ENCODE measurements around the gene RNF212B. TPM values are rescaled to one million over a fixed set of nuclear protein-coding genes. Genes with fewer than 3 reads are reported as not detected.

Gene RNF212B
- total and polyA plus RNA-seq, 2 of the 13 experiments (the other 11 are each of a cell fraction or from before 2014, with no cell fraction given) = 0.05 TPM; not detected in 1

DNA sequence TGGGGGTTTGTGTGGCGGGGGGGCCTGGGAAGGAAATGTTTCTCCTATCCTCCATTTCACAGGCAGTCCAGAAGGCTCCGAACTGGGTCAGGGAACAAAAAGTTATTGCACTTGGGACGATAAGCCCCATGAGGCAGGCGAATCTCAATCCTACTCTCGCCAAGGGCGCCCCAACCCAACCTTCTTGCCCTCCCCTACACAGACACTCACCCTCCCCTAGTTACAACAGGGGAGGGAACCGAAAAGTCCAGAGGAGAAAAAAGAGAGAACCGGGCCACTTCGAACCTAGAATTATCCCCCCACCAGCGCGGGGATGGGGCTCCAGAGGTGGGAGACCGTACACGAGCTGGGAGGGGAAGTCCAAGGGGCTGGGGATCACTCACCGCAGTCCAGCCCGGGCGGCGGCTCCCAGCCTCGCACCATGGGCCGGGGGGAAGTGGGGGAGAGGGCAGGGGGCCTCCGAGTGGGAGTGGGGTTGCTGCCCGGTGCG is 47.8 kb downstream of the RNF212B start (continued):
- TF ChIP-seq MBD4 (IDR thresholded peaks at IDR 0.05; ENCODE audit: borderline replicate concordance, low read length) (no peak), ZNF556 (CRISPR knock-in tag; IDR thresholded peaks at IDR 0.05; ENCODE audit: borderline replicate concordance) (no peak), MXI1 (IDR thresholded peaks at IDR 0.05; ENCODE audit: borderline replicate concordance, low read depth, low read length) (no peak)

DNA sequence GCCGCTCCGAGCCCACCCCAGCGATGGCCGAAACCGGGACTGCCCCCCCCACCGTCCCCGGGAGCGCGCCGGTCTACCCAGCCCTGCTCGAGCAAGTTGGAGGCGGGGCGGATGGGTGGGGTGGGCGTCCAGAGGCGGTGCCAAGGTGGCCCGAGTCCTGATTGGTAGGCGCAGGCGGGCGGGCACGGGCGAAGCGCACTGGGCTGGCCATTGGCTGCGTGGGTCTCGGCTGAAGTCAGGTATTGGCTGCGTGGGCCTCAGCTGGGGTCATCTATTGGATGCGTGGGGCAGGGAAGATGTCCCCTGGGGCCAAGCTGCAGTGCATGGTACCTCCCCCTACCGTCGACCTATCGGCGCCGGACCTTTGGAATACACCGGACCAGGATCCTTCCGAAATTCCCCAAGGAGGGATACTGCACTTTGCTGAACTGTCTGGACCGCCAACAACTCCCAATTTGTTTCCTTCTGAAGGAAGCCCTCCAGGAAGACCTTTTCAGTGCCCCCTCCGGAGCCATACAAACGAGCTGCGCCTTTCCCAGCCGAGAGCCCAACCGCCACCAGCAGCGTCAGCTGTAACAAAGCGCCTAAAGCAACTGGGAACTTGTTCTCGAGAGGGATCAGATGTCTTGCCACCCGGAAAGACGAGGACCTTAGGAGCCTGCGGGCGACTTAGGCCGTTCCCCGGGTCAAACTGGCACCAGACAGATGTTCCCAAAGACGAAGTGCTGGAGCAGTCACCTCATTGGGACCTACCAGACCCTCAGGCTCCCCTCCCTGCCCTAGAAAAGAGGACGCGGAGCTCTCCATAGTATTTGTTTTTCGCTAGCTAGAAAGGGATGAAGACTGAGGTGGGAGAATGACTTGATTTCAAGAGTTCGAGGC is 48.5 kb downstream of the RNF212B start, which contains the start of gene HOMEZ:
TSS of gene HOMEZ (minus strand) at position 113 of the 882 bp plus-strand sequence. CDS start 180 bp downstream, outside the sequence.
- POLR2A ChIA-PET = interaction anchor here (0.6 to 9.2 kb wide), 30 partner anchors 8 to 956 kb away, joined by 3 to 165 read pairs (median 6); partner anchors contain the start of genes ACIN1, AJUBA, BCL2L2 and C14orf119
- Histone ChIP-seq H3K27ac (ENCODE audit: extremely low read length, insufficient read depth, low read length) (peak within 1 kb of the TSS; percentile 83), H2AFZ (ENCODE audit: low read length) (peak within 1 kb of the TSS; percentile 81), H3K4me3 (replicated peaks in 1 of 3; ENCODE audit: insufficient read depth in 1 of 3, low read depth in 2 of 3, low read length in 3 of 3) (peak within 1 kb of the TSS; percentile 83 to 96 (median 83)), H3K9ac (ENCODE audit: insufficient read depth, low read depth, low read length) (peak within 1 kb of the TSS; percentile 85), H3K36me3 (replicated peaks in 1 of 2; ENCODE audit: control insufficient read depth in 1 of 2, insufficient read depth in 2 of 2, low read length in 2 of 2) (peaks cover 2 to 5% of the 10 kb centered on the region in 2 experiments; a peak in 1 of 5 replicates), H3K27me3 (ENCODE audit: control insufficient read depth in 1 of 2, insufficient read depth in 2 of 2, low read length in 2 of 2) (no peaks in the 10 kb centered on the region; a peak in 1 of 5 replicates), H4K20me1 (ENCODE audit: insufficient read depth, low read length) (no peaks in the 10 kb centered on the region), H3K4me1 (ENCODE audit: insufficient read depth, low read length) (peaks cover 26% of the 10 kb centered on the region), H3K79me2 (ENCODE audit: insufficient read depth, low read length) (peaks cover 19% of the 10 kb centered on the region), H3K9me3 (ENCODE audit: low read length) (no peaks in the 10 kb centered on the region), H3K4me2 (ENCODE audit: low read depth, low read length) (peak within 1 kb of the TSS; percentile 93)
- TSS peak; percentile 96 for BruUV-seq (replicated peaks)
- in situ Hi-C loops (cut with HindIII; ENCODE audit: extremely low pct_ligation_motif_present, low pct_unique_long_range_greater_than_20kb) (no loop called here), intact Hi-C loops (cut with micrococcal nuclease; ENCODE audit: unreplicated experiment) (loop anchor here (1.0 kb wide), 5 partner anchors 9 to 191 kb away; partner anchors contain the start of genes ACIN1, C14orf119, NGDN and PABPN1)
- peak; percentile 88 for FAIRE-seq
- CTCF ChIA-PET (ENCODE audit: low intra/inter-chr PET ratio, low total read pairs) = interaction anchor here (1.9 kb wide), 1 partner anchor 9 kb away, joined by 8 read pairs; no protein-coding TSS in a partner anchor
- WGBS (ENCODE audit: low lambda C conversion rate) = under 1% methylated on average over 53 of the region's 53 CpGs
- peak; percentile 99 for ATAC-seq
- DNase-seq (ENCODE audit: low spot score) = peak; percentile 100
- TF ChIP-seq MEIS2 (CRISPR knock-in tag; IDR thresholded peaks at IDR 0.05) = peak; percentile 63
- TF ChIP-seq ZNF562 (CRISPR knock-in tag; IDR thresholded peaks at IDR 0.05; ENCODE audit: borderline replicate concordance) = no peak
- TF ChIP-seq ZMYM3 (CRISPR knock-in tag; IDR thresholded peaks at IDR 0.05) = peak; percentile 83
- TF ChIP-seq ZNF124 (CRISPR knock-in tag; IDR thresholded peaks at IDR 0.05) = peak; percentile 68
- TF ChIP-seq, protein P1, sequence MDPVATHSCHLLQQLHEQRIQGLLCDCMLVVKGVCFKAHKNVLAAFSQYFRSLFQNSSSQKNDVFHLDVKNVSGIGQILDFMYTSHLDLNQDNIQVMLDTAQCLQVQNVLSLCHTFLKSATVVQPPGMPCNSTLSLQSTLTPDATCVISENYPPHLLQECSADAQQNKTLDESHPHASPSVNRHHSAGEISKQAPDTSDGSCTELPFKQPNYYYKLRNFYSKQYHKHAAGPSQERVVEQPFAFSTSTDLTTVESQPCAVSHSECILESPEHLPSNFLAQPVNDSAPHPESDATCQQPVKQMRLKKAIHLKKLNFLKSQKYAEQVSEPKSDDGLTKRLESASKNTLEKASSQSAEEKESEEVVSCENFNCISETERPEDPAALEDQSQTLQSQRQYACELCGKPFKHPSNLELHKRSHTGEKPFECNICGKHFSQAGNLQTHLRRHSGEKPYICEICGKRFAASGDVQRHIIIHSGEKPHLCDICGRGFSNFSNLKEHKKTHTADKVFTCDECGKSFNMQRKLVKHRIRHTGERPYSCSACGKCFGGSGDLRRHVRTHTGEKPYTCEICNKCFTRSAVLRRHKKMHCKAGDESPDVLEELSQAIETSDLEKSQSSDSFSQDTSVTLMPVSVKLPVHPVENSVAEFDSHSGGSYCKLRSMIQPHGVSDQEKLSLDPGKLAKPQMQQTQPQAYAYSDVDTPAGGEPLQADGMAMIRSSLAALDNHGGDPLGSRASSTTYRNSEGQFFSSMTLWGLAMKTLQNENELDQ (CRISPR knock-in tag; IDR thresholded peaks at IDR 0.05; ENCODE audit: borderline replicate concordance) = 0 out of 2 replicates have a peak, but pooled peaks have one; percentile 93
- TF ChIP-seq SIX4 (CRISPR knock-in tag; IDR thresholded peaks at IDR 0.05) = no peak; the same call in 1 of the 2 replicates
- peak; percentile 38; the same call in 1 of the 2 replicates for TF ChIP-seq SOX13 (IDR thresholded peaks at IDR 0.05)
- TF ChIP-seq SOX13 (CRISPR knock-in tag; conservative IDR thresholded peaks at IDR 0.05 in 1 of 2, IDR thresholded peaks at IDR 0.05 in 1 of 2) = peak in 1 of 2 experiments; percentile 46; a peak in 1 of 4 replicates
- TF ChIP-seq GPN1 (CRISPR knock-in tag; IDR thresholded peaks at IDR 0.05; ENCODE audit: borderline replicate concordance) = peak; percentile 64; the same call in 1 of the 2 replicates
- TF ChIP-seq ZNF883 (CRISPR knock-in tag; IDR thresholded peaks at IDR 0.05; ENCODE audit: not compliant biosample characterization) = peak; percentile 97
- peak; percentile 77 for TF ChIP-seq RXRA (CRISPR knock-in tag; IDR thresholded peaks at IDR 0.05)

Data from HepG2 (cell line).